HG03558 (cell line): Measurements from ENCODE around the gene BPIFA1.

Experiments used
- ATAC-seq: cut with Tn5 transposase; IDR thresholded peaks from one replicate; pipeline ENCODE4 v1.9.1; 2021; ENCODE audit warnings: moderate number of reproducible peaks; ENCODE audit not compliant: unreplicated experiment; ENCODE audit errors: extremely low read depth

Gene BPIFA1

DNA sequence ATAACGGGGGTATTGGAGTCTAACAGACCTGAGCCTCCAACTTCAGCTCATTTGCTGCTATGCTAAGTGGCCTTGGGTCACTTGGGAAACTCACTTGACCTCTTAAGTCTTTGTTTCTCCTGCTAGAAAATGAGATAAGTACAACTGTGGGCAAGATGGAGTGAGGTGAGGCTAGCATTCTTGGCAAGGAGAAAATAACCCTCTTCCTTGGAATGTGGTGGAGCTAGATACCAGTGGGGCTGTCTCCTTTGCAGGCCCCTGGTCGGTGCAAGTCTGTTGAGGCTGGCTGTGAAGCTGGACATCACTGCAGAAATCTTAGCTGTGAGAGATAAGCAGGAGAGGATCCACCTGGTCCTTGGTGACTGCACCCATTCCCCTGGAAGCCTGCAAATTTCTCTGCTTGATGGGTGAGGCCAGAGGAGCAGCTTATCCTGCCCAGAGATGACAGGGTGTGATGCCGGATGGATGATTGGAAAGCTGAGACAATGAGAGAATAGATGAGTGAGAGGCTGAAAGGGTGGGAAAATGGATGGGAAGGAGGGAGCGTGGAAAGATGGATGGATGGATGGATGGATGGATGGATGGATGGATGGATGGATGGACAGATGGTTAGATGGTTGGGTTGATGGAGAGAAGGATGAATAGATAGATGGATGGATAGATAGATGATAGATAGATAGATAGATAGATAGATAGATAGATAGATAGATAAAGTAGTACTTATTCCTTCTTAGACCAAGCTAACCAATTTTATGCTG lies 4.4 kb downstream of the BPIFA1 start:
- no peak for ATAC-seq

DNA sequence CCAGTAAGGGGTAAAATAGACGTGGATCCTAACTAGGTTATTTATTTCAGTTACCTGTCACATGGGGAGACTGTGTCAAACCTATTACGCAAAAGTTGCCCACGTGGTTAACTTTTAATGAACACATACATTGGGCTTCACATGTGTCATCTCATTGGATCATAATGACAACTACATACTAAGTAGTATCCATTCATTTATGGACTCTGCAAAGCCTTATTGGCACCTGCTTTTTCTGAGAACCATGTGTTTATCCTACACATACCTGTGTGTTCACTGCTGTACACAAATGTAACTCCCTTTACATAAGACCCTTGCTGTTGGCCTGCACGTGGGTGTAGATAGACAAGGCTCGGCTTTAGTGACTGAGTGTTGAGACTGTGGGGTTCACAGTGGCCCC lies 5.1 kb downstream of the BPIFA1 start:
- no peak for ATAC-seq

DNA sequence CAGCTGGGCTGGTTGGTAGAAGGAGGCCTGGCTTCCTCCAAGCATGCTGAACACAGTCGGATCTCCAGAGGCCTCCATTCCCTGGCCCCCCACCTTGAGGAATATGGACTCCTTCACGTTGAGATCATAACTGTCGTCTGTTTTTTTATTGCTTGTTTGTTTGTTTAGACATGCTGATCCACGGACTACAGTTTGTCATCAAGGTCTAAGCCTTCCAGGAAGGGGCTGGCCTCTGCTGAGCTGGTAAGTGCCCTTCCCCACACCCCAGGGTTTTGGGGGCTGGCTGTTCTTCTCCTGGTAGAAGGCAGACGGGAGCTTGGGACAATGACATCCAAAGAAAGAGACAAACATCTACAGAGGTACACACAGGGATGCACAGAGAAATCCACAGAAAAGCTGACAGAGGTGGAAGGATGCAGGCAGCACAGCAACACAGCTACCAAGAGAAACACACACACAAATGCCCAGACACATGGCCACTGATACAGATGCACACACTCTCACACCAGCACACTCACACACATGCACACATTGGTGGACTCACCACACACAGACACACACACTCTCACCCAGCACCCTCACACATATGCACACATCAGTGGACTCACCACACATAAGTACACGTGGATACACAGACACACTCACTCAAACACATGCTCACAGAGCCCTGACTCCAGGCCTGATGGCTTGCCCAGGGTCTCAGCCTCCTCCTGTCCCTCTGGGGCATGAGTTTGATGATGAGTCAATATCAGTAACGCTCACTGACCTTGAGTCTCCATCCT lies 6.7 kb downstream of the BPIFA1 start:
- no peak for ATAC-seq

DNA sequence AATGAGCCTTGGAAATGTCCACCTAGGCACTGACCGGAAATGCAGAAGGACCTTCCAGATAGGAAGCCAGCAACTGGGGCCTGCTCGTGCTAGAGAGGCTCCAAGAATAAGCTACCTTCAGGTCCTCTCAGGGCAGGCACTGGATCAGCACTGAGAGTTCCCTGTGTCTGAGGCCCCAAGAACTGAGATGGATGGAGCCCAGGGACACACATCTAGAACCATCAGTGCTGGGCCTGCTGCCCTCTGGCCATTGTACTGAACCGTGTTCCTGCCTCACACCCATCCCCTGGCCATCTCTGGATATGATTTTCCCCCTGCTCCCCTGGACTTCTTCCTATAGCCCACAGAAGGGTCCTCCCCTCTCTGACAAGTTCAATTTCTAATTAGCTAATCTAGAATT lies 10.3 kb downstream of the BPIFA1 start:
- ATAC-seq = no peak

DNA sequence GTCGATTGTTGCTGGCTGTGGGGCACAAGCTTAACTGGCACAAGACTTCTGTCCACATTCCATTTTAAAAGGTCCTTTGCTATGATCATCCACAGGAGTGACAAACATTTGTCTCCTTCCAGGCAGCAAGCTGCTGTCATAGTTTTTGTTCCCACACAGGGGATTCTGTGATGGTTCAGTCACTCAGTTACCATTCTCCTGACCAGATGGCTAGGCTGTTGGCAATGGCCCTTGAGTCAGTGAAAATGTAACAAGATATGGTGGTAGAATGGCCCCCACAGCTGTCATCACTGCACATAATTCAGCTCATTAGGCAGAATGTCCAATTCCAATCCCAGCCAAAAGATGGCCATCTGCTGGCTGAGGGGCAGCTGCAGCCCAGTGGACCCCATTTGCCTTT lies 13.7 kb downstream of the BPIFA1 start:
- no peak for ATAC-seq

DNA sequence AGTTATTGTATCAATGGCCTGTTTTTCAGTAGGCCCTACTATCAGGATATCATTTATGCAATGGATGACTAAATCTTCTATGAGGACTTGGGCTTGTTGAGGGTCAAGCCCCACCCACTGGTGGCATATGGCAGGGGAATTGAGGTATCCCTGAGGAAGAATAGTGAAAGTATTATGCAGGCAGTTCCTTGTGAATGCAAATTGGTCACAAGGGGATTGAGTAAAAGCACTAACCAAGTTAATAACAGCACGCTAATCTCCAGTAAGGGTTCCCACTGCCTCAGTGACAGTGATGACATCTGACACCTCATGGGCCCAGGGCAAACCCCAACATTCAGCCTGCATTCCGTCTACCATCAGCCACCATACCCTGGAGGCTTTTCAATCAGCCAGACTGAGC lies 14.9 kb downstream of the BPIFA1 start:
- ATAC-seq = no peak

DNA sequence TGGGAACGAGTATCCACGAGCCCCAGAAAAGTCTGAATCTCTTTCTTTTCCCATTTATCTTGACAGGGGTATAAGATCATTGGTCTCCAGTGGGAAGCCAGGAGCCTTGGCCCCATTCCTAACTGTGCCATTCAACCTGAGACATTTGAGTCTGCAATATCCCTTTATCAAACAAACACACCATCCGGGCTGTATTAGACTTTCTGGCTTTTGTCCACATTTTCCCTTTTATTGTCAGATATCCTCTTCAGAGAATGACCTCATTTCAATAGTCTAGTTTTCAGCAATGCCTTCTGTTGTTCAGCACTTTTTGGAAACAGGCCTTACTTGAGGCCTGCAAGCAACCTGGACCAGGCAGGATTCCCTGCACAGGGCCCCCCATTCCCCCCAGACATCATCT lies 15.7 kb downstream of the BPIFA1 start:
- no peak for ATAC-seq

DNA sequence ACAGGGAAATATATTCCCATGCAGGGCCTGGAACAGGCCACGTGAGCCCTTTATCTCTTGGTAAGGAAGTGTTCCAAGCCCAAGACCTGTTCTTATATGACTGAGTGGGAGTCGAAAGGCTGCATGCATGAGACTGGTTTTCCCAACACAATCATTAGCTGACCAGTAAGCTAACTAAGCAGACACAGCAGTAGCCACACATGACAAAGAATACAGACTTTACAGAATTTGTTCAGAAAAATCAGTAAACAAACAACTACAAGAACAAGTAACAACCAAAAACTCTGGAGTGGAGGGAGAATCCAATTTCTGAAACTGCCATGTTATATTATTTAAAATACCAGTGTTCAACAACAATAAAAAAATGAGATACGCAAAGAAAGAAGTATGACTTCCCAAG lies 16.7 kb downstream of the BPIFA1 start:
- ATAC-seq = no peak

DNA sequence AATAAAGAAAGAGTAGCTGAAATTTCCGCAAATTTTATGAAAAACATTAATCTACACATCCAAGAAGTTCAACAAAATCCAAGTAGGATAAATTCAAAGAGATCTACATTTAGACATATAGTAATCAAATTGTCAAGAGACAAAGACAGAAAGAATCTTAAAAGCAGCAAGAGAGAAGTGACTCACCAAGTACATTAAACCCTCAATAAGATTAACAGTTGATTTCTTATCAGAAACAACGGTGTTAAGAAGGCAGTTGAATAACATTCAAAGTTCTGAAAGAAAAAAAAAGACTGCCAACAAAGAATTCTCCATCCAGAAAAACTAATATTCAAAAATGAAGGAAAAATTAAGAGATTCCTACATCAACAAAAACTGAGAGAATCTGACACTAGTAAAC lies 19.2 kb downstream of the BPIFA1 start:
- ATAC-seq = no peak

DNA sequence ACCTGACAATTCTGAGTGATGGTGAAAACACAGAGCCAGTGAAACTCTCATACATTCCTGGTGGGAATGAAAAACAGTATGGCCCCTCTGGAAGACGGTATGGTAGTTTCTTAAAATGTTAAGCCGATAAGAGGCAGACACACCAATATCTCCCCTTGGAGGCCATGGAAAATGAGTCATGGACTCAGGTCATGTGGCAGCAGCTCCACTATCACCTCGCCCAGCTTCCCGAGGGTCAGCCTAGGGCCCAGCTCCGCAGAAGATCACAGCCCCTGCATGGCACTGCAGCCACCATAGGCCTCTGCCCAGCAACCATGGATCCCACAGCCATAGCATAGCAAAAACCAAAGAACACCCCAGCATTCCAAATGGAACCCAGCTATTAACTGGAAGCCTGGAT lies 21.4 kb downstream of the BPIFA1 start:
- no peak for ATAC-seq

DNA sequence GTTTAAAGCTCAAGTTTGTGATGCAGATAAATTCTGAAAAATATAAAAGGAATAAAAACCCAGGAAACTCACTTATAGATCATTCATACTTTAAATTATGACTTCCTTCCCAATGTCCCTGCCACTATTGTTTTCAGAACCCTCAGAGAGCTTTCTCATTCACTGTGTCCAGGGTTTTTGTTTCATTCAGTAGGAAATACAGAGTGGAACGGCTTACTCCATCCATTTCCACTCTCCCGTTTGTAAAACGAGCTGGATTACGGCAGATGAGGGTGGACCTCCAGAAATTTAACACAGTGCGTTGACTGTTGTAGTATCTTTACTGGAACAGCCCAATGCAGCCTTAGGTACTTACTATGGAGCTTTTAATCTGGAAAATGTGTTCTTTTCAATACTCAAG lies 23.6 kb downstream of the BPIFA1 start:
- ATAC-seq = no peak

DNA sequence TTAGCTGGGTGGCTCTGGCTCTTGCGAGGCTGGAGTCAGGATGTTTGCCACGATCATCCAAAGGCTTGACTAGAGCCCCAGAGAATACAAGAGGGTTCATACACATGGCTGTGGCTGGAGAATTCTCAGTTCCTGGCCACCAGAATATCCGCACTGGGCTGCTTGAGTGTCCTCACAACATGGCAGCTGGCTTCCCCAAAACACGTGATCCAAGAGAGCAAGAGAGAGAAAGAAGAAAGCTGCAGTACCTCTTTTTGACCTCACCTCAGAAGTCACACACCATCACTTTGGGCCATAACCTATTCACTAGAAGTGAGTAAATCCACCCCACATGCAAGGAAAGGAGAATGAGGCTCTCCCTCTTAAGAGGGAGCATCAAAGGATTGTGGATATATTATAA lies 25.7 kb downstream of the BPIFA1 start:
- ATAC-seq = no peak

DNA sequence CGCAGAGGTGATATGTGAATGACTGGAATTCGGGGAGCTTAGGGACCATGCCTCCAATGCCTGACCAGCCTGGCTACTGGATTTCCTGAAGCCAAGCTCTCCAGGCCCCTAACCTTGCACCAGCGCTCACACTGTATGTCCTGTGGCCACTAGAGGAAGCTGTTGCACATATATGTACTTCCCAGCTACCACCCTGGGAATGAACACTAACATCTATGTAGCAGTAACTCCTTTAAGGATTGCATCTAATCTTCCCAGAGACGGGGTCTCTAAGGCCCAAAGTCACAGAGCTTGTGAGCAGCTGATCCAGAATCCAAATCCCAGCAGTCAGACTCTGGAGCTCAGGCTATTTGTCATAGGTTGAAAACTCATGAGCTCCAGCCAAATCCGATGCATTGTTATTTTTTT lies 26.9 kb downstream of the BPIFA1 start:
- ATAC-seq = no peak

DNA sequence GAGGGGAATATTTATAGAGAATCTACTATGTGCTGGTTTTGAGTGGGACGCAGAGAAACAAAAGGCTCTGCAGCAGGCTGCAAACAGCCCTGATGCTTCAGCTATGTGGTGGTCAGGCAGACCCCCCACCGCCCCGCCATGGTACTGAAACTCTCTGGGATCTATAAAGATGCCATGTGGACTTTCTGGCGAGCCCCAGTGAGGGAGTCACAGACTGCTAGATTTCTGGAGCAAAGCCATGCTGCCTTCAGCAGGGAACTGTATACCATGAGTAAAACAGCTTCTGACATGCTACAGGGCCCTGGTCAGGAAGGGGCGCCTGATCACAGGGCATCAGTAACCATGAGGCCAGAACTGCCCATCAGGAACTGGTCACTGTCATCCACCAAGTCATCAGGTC lies 28.0 kb downstream of the BPIFA1 start:
- no peak for ATAC-seq

DNA sequence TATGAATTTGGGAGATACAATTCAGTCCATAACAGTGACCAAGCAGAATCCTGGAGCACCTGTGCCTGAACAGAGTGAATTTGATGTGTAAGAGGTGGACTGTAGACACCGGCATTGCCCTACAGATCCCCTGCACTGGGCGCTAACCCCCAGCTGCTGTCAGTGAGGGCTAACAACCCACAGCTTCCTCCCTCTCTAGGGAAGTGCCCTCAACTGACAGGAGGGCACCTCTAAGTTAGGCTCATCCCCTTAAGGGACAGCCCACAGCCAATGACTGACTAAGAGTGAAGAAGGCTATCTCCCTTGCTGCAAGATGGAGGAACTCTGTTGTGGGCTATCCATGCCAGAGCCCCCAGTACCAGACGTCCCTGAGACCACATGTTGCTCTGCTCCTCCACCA lies 31.9 kb downstream of the BPIFA1 start:
- ATAC-seq = no peak

DNA sequence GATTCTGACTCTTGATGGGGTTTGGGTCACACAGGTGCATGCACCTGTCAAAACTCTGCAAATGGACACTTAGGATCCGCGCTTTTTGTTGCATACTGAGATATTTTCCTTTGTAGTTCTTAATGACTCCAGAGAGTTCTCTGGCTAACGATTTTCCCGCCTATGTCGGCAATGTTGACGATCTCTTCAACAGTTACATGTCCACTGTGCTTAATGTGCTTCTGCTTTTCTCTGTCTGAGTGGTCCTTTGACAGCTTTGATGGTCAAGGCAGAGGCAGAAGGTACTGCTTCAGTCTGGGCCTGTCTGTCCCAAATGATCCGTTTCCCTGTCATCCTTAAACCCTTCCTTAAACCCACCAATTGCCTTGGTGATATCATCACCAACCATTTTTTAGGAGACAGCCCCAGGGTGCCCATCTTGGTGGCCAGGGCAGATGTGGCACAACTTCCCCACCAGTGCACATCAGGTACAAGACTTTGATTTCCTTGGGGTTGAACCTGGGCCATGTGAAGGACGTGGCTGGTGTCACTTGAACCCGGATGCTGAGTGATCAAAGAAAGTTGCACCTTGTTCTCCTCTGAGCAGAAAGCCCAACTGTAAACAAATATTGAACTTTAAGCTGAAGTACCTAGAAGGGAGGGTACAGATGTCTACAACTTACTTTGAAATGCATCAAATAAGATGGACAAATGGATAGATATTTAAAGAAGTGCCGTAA lies 36.5 kb downstream of the BPIFA1 start:
- no peak for ATAC-seq

DNA sequence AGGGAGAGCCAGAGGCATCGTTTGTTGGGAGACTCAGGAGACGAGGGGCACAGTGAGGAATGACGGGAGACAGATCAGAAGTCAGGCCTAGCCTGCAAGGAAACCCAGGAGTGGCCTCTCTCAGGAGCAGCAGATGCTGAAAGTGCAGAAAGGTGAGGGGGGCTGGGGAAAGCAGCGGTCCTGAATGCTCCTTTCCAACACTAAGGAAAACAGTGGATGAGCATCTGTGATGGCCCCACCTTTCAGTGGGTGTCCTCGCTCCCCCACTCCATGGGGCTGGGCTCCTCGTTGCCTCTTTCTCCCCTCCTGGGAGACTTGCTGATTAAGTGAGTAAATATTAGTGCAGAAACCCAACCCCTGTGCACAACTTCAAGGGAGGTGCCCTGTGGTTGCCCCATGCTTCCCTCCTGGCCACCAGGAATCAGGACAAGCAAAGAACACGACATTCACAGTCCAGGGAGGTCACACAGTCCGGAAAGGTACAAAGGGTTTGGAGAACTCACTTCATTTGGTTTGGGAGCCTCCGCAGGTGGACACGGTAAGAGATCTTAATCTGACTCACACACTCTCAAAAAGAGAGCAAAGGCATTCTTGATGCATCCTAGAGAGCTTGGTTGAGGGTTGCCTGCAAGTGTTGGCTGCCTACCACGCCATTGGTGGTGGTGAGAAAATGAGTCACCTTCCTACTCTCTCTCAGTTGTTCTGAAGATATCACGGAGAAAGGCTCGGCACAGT lies 37.5 kb downstream of the BPIFA1 start:
- no peak for ATAC-seq

DNA sequence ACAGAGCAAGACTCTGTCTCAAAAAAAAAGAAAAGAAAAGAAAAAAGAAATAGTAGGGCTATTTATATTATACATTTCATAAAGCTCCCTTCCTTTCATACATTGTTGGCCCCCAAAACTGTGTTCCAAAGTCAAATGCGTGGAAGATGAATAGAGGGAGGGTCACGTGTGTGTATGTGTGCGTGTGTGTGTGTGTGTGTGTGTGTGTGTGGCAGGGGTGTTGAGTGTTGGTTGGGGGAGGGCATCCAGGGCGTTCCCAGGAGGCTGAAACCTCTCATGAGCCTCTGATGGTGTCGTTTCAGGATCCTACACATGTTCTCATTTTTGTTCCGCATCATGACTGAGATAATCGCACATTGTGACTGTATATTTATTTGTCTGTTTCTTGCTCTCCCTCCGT lies 39.4 kb downstream of the BPIFA1 start:
- no peak for ATAC-seq

DNA sequence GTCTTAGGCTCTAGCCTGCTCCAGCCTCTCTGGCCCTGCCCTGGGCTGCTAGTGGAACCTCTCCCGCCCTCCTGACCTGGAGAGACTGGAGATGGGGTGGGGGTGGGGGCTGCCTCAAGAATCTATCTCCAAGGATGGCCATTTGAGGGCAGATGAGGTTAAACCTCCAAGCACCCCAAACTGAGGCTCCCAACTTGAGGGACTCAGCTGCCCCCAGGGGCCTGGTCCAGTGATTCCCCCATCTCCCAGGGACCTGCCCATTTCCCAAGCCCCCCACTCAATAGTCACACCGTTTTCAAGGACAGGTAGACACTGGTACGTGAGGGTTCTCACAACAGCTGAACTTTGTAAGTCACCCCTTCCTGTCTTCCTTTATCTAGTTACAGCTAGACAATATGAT lies 40.1 kb downstream of the BPIFA1 start:
- ATAC-seq = no peak

DNA sequence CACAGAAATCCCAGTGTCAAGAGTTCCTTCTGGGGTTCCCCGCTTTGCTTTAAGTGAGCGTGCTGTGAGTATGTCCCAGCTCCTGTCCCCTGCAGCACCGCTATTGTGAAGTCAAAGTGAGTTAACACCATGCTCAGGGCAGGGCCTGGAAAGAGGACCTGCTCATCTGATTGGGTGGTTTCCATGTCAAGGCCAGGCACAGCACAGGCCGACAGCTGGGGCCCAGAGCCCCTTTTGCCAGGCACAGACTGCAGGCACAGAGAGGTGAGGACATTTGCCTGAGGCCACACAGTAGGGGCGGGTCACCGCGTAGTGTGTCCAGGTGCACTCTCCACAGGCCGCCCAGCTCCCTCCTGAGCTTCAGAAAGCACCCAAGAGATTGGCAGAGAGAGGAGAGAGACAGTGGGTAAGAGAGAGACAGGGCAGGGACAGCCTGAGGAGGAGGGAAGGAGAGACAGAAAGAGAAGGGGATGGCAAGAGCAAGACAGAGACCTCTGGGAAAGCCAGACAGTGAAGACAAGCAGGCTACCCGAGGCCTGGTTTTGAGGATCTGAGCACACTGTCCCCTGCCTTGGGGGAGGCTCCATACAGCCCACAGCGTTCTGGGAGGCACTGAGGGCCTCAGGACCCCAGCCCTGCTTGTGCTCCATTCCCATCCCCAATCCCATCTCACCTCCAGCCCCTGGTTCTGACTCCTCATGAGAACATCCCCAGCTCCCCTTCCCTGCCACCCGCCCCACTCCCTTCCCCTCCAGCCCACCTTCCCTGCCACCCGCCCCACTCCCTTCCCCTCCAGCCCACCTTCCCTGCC lies 40.7 kb downstream of the BPIFA1 start:
- no peak for ATAC-seq
